Right atrium auricular region (tissue), 2 donors: ENCODE data around the gene MRPL58. TPM values are rescaled to one million over a fixed set of nuclear protein-coding genes. Genes with fewer than 3 reads are reported as not detected.

ENCODE experiments used
- DNase-seq: peaks from one replicate; pipeline ENCODE4 v3.0.0-alpha.2; 2019; ENCODE audit warnings: low spot score
- H3K27ac ChIP-seq, 2 donors: fragments of 200-600 bp; sonication (generic); 1 replicate in 1 of 2; 2 replicates in 1 of 2; pipeline ENCODE4 v1.5.1; 2016 to 2019
- H3K27me3 ChIP-seq, 2 donors: fragments of 200-600 bp; sonication (generic); one replicate each; pipeline versions ENCODE4 v1.5.1 to v1.6.0; 2017 to 2019
- H3K36me3 ChIP-seq: fragments of 200-600 bp; sonication (generic); one replicate; pipeline ENCODE4 v1.5.1; 2016
- H3K4me1 ChIP-seq, 2 donors: fragments of 200-600 bp; sonication (generic); one replicate each; pipeline versions ENCODE4 v1.5.1 to v1.6.0; 2017 to 2019
- H3K4me3 ChIP-seq, 2 donors: fragments of 200-600 bp; sonication (generic); 1 replicate in 1 of 2; 2 replicates in 1 of 2; pipeline ENCODE4 v1.5.1; 2017 to 2019; ENCODE audit warnings: mild to moderate bottlenecking in 1 of 2, moderate library complexity in 1 of 2
- H3K9me3 ChIP-seq, 2 donors: fragments of 200-600 bp; sonication (generic); one replicate each; pipeline ENCODE4 v1.5.1; 2019
- CTCF ChIP-seq, 2 donors: fragments of 200-600 bp; sonication (generic); IDR thresholded peaks; one replicate each; pipeline ENCODE4 v1.5.1; 2019; ENCODE audit warnings: antibody characterized with exemption in 2 of 2
- total RNA-seq, 2 donors: library from RNA; depleted of rRNA; stranded (reverse); fragments of >200 nt; gene quantifications; one replicate each; pipeline ENCODE4 v1.1.0, GENCODE V29; 2016

MRPL58 gene
- total RNA-seq, 2 donors from 2014 or later, result 44.8 to 104 TPM

GRCh38 chr17:75061055-75061438, 48.6 kb downstream of the MRPL58 start:
- Histone ChIP-seq H3K27ac (peak overlapping the region; percentile 77 to 83), H3K4me1 (peaks cover 0 to 24% of the 10 kb centered on the region in 2 donors), H3K9me3 (no peaks in the 10 kb centered on the region), H3K36me3 (peaks cover 48% of the 10 kb centered on the region), H3K4me3 (no peak overlapping the region), H3K27me3 (no peaks in the 10 kb centered on the region)
- TF ChIP-seq CTCF (IDR thresholded peaks at IDR 0.05), result no peak
- DNase-seq, result no peak

GRCh38 chr17:75061618-75062017, 49.1 kb downstream of the MRPL58 start:
- Histone ChIP-seq H3K27me3 (no peaks in the 10 kb centered on the region), H3K27ac (peak overlapping the region; percentile 77 to 83), H3K9me3 (no peaks in the 10 kb centered on the region), H3K36me3 (peaks cover 48% of the 10 kb centered on the region), H3K4me1 (peaks cover 0 to 24% of the 10 kb centered on the region in 2 donors), H3K4me3 (no peak overlapping the region)
- TF ChIP-seq CTCF (IDR thresholded peaks at IDR 0.05), result no peak
- no peak for DNase-seq

- Histone ChIP-seq H3K36me3 (peaks cover 43% of the 10 kb centered on the region), H3K27ac (no peak overlapping the region), H3K4me3 (no peak overlapping the region), H3K9me3 (no peaks in the 10 kb centered on the region), H3K27me3 (no peaks in the 10 kb centered on the region), H3K4me1 (peaks cover 0 to 24% of the 10 kb centered on the region in 2 donors)
- TF ChIP-seq CTCF (IDR thresholded peaks at IDR 0.05), result no peak
- no peak for DNase-seq
Measured at GRCh38 chr17:75063201-75063600, 50.7 kb downstream of the MRPL58 start.

- DNase-seq, result no peak
- H3K27me3 ChIP-seq, result no peaks in the 10 kb centered on the region
- no peak overlapping the region for H3K27ac ChIP-seq
- peaks cover 43% of the 10 kb centered on the region for H3K36me3 ChIP-seq
- H3K4me3 ChIP-seq, result no peak overlapping the region
- no peaks in the 10 kb centered on the region for H3K9me3 ChIP-seq
- H3K4me1 ChIP-seq, result peaks cover 0 to 24% of the 10 kb centered on the region in 2 donors
- TF ChIP-seq CTCF (IDR thresholded peaks at IDR 0.05), result no peak
Measured at GRCh38 chr17:75063626-75064025, 51.2 kb downstream of the MRPL58 start.

- no peak for DNase-seq
- H3K36me3 ChIP-seq, result peaks cover 43% of the 10 kb centered on the region
Measured at GRCh38 chr17:75064040-75064439, 51.6 kb downstream of the MRPL58 start.

More at GRCh38 chr17:75064040-75064439, 51.6 kb downstream of the MRPL58 start:
- TF ChIP-seq CTCF (IDR thresholded peaks at IDR 0.05), result no peak
- H3K4me1 ChIP-seq, result peaks cover 0 to 24% of the 10 kb centered on the region in 2 donors
- H3K27ac ChIP-seq, result no peak overlapping the region
- H3K4me3 ChIP-seq, result no peak overlapping the region
- no peaks in the 10 kb centered on the region for H3K27me3 ChIP-seq
- H3K9me3 ChIP-seq, result no peaks in the 10 kb centered on the region
